Heart left ventricle (tissue), 16 donors: Measurements from ENCODE around the gene AHR. TPM values are rescaled to one million over a fixed set of nuclear protein-coding genes. Genes with fewer than 3 reads are reported as not detected.

Experiments used
- ATAC-seq, 4 donors: fragments of 200-7000 bp; cut with Tn5 transposase; one replicate each; pipeline ENCODE4 v1.9.1; 2020 to 2022; ENCODE audit warnings: moderate library complexity in 4 of 4, mild to moderate bottlenecking in 3 of 4, moderate number of reproducible peaks in 1 of 4
- DNase-seq, 5 donors: peaks; one replicate each; pipeline ENCODE4 v3.0.0-alpha.2; 2020
- H3K27ac ChIP-seq, 12 donors: fragments of 200-600 bp; sonication (generic) in 4 of 12; one replicate each; pipeline versions ENCODE4 v1.5.0 to v1.8.0; 2016 to 2022; ENCODE audit warnings: mild to moderate bottlenecking in 2 of 12
- H3K27me3 ChIP-seq, 9 donors: fragments of 200-600 bp; sonication (generic) in 2 of 9; one replicate each; pipeline versions ENCODE4 v1.5.1 to v1.8.0; 2016 to 2022; ENCODE audit warnings: mild to moderate bottlenecking in 3 of 9
- H3K36me3 ChIP-seq, 9 donors: fragments of 200-600 bp; sonication (generic) in 2 of 9; one replicate each; pipeline versions ENCODE4 v1.5.0 to v1.8.0; 2018 to 2022; ENCODE audit warnings: mild to moderate bottlenecking in 2 of 9
- H3K4me1 ChIP-seq, 12 donors: fragments of 200-600 bp; sonication (generic) in 4 of 12; one replicate each; pipeline versions ENCODE4 v1.5.0 to v1.8.0; 2016 to 2022; ENCODE audit warnings: mild to moderate bottlenecking in 3 of 12
- H3K4me3 ChIP-seq, 12 donors: fragments of 200-600 bp; sonication (generic) in 4 of 12; one replicate each; pipeline versions ENCODE4 v1.5.0 to v1.8.0; 2017 to 2022; ENCODE audit warnings: mild to moderate bottlenecking in 9 of 12, moderate library complexity in 4 of 12
- H3K9me3 ChIP-seq, 12 donors: fragments of 200-600 bp; sonication (generic) in 4 of 12; one replicate each; pipeline versions ENCODE4 v1.5.0 to v1.8.0; 2016 to 2022; ENCODE audit warnings: mild to moderate bottlenecking in 1 of 12
- CTCF ChIP-seq, 12 donors: fragments of 200-600 bp; sonication (generic) in 4 of 12; IDR thresholded peaks; one replicate each; pipeline versions ENCODE4 v1.5.0 to v1.8.0; 2018 to 2022; ENCODE audit warnings: antibody characterized with exemption in 12 of 12, mild to moderate bottlenecking in 5 of 12
- POLR2A ChIP-seq, 2 donors: fragments of 450-650 bp; IDR thresholded peaks; one replicate each; pipeline ENCODE4 v1.6.1; 2017; ENCODE audit warnings: antibody characterized with exemption in 2 of 2, mild to moderate bottlenecking in 2 of 2, moderate library complexity in 2 of 2
- WGBS, 4 donors: extraction: QIAGEN DNeasy Blood & Tissue Kit in 2 of 4; methylation state at CpG; one replicate each; pipeline versions ENCODE4 v1.1.5 to v1.1.7; 2013 to 2018; 5-methylcytosine and 5-hydroxymethylcytosine counted together
- intact Hi-C, 10 donors: fragments of 100-400 bp; cut with DNase I; formaldehyde crosslinking; loops; one replicate each; pipeline versions ENCODE4 v1.11.1 to v1.14.2; 2022
- polyA plus RNA-seq, 2 donors: library from polyadenylated mRNA; stranded (reverse); fragments of 200-250 nt; gene quantifications; one replicate each; pipeline ENCODE4 v1.2.3, GENCODE V29; 2013
- total RNA-seq, 9 donors: library from RNA; depleted of rRNA in 2 of 9; stranded (reverse); fragments of >200 nt in 2 of 9; fragmentation: NEBNext Ultra II Directional in 3 of 9; extraction: Animal tissue kit (Norgen Biotek cat#: 25700) in 3 of 9; gene quantifications; one replicate each; pipeline versions ENCODE4 v1.1.0 to v1.2.4, GENCODE V29; 2016 to 2023
- donor health status: ischemic (EF 13 %, LVEDD 7.1; RV severe dilation, severe dysfunction).
- donor health status: healthy with polysubstance abuse.
- donor health status: DM: no; HTN: yes; CAD: no.
- donor health status: DM: no; HTN: no; CAD: no.
- donor health status: ischemic (EF 25% LVEDD 6.9; RV normal size, moderate dysfunction).
- donor health status: ischemic (EF 25% LVEDD 5.7; RV mildly dilated, moderate dysfunction).
- donor health status: healthy.
- donor health status: DM: yes; HTN: yes; CAD: no.
- donor health status: ischemic (EF 35%, LVEDD 5.7; RV mildly dilated, moderate dysfunction).
- donor health status: nonischemic (EF 11% LVEDD 7.7; RV severe dilation, severe dysfunction).
- donor health status: DM: yes; HTN: yes; CAD: no.
- donor health status: PGD.
- donor health status: ischemic (EF 29% LVEDD 5.4; RV normal size, mild dysfunction).
- donor health status: nonischemic (EF 23%, LVEDD 6.1; RV moderate dilation, normal function).

Gene AHR
- total and polyA plus RNA-seq, 11 donors, result 6.0 to 84.6 (median 40.8) TPM

DNA sequence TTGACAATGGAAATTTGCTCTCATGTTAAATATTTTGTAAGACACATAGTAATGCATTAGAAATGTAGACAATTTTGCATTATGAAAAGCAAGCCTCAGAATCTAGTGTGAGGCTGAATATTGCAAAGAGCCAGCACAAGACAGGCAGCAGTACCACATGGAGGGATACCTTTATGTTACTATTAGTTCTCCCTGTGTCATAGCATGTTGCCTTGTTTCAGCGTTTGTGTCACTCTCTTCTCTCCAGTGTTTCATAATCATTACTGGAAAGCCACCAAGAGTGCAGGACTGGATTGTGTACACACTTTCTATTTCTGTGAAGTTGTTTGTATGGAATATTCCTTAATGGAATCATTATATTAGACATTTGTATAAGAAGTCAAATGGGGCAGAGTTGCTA is 8.5 kb downstream of the AHR start:
- ATAC-seq (peak; percentile 76 to 85 (median 84)), DNase-seq (no peak)
- no peak for TF ChIP-seq CTCF (IDR thresholded peaks at IDR 0.05)
- no peak for TF ChIP-seq POLR2A (IDR thresholded peaks at IDR 0.05)
- 0 to 9% (median 6%) methylated on average over 1 of the region's 1 CpG for WGBS, 4 donors
- H3K9me3 ChIP-seq, result no peaks in the 10 kb centered on the region
- peaks cover 0 to 23% (median 17%) of the 10 kb centered on the region in 9 donors for H3K36me3 ChIP-seq
- H3K4me1 ChIP-seq, result peaks cover 0 to 86% (median 61%) of the 10 kb centered on the region in 12 donors
- peak overlapping the region; percentile 14 to 98 (median 51) for H3K27ac ChIP-seq
- intact Hi-C loops, result loop anchor here in 8 of 10 donors (5.0 to 10.0 kb wide), 10 partner anchors 218 to 662 kb away; partner anchors contain the start of genes ANKMY2 (in 1 of the 8) and BZW2 (in 1 of the 8)
- no peaks in the 10 kb centered on the region for H3K27me3 ChIP-seq
- H3K4me3 ChIP-seq, result peak overlapping the region in 4 of 12 donors; percentile 1 to 15 (median 8)

DNA sequence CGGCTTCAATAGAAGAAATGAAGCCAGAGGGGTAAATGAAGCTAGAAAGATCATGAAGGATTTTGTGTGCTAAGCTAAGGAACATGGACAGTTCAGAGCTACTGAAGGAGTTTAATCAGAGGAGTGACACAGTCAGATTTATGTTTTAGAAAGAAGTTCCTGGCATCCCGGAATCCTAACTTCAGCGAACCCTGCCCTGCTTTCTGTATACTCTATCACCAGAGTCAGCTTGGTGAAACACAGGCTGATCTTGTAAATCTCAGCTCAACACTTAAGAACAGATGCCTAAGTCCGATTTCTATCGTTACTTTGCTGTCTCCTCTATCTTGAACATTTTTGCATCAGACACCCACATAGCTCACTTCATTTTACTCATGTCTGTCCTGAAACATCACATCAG is 9.1 kb downstream of the AHR start:
- peak overlapping the region; percentile 14 to 98 (median 51) for H3K27ac ChIP-seq
- H3K9me3 ChIP-seq, result no peaks in the 10 kb centered on the region
- no peaks in the 10 kb centered on the region for H3K27me3 ChIP-seq
- intact Hi-C loops, result loop anchor here in 8 of 10 donors (5.0 to 10.0 kb wide), 10 partner anchors 217 to 663 kb away; partner anchors contain the start of genes ANKMY2 (in 1 of the 8) and BZW2 (in 1 of the 8)
- 43 to 62% (median 49%) methylated on average over 5 of the region's 5 CpGs for WGBS, 4 donors
- peaks cover 0 to 86% (median 61%) of the 10 kb centered on the region in 12 donors for H3K4me1 ChIP-seq
- ATAC-seq, result peak in 2 of 4 donors; percentile 18 to 20
- H3K36me3 ChIP-seq, result peaks cover 0 to 29% (median 23%) of the 10 kb centered on the region in 9 donors
- DNase-seq, result no peak
- H3K4me3 ChIP-seq, result peak overlapping the region in 5 of 12 donors; percentile 1 to 15 (median 11)
- TF ChIP-seq POLR2A (IDR thresholded peaks at IDR 0.05) (no peak), CTCF (IDR thresholded peaks at IDR 0.05) (no peak)

- intact Hi-C loops, result loop anchor here in 8 of 10 donors (5.0 to 10.0 kb wide), 10 partner anchors 217 to 663 kb away; partner anchors contain the start of genes ANKMY2 (in 1 of the 8) and BZW2 (in 1 of the 8)
- DNase-seq (no peak), ATAC-seq (no peak)
- H3K4me3 ChIP-seq, result peak overlapping the region in 3 of 12 donors; percentile 2 to 15 (median 15)
- TF ChIP-seq POLR2A (IDR thresholded peaks at IDR 0.05) (no peak), CTCF (IDR thresholded peaks at IDR 0.05) (no peak)
- H3K4me1 ChIP-seq, result peaks cover 0 to 86% (median 61%) of the 10 kb centered on the region in 12 donors
- H3K27me3 ChIP-seq, result no peaks in the 10 kb centered on the region
- H3K36me3 ChIP-seq, result peaks cover 0 to 33% (median 28%) of the 10 kb centered on the region in 9 donors
- H3K27ac ChIP-seq, result peak overlapping the region in 11 of 12 donors; percentile 14 to 98 (median 51)
- no peaks in the 10 kb centered on the region for H3K9me3 ChIP-seq
- 67 to 78% (median 73%) methylated on average over 2 of the region's 2 CpGs for WGBS, 4 donors
These were observed 9.7 kb downstream of the AHR start for GRCh38 chr7:17307969-17308648.

GRCh38 chr7:17311194-17311593 is 12.7 kb downstream of the AHR start:
- WGBS, 4 donors, result 89 to 91% (median 90%) methylated on average over 4 of the region's 4 CpGs
- TF ChIP-seq POLR2A (IDR thresholded peaks at IDR 0.05) (no peak), CTCF (IDR thresholded peaks at IDR 0.05) (no peak)
- peaks cover 0 to 42% (median 30%) of the 10 kb centered on the region in 9 donors for H3K36me3 ChIP-seq
- no peaks in the 10 kb centered on the region for H3K9me3 ChIP-seq
- no peak for ATAC-seq
- peak overlapping the region in 1 of 12 donors; percentile 17 for H3K27ac ChIP-seq
- H3K4me3 ChIP-seq, result no peak overlapping the region
- no peak for DNase-seq
- intact Hi-C loops, result no loop called here
- no peaks in the 10 kb centered on the region for H3K27me3 ChIP-seq
- peaks cover 0 to 82% (median 42%) of the 10 kb centered on the region in 12 donors for H3K4me1 ChIP-seq
